Smooth muscle cell (in vitro differentiated cells): ENCODE results near the gene RABEP2. TPM values are rescaled to one million over a fixed set of nuclear protein-coding genes. Genes with fewer than 3 reads are reported as not detected.
A peak's percentile ranks its signal among the peaks of the same experiment; 100 is the strongest.

ENCODE experiments used
- DNase-seq: peaks from one replicate; lab custom pipeline; 2025; ENCODE audit not compliant: unreplicated experiment; lab: John Stamatoyannopoulos, UW
- H2AFZ ChIP-seq: fragments of 200-600 bp; sonication (generic); 2 replicates; pipeline ENCODE4 v1.6.0; 2016; ENCODE audit warnings: antibody characterized with exemption, low read depth, mild to moderate bottlenecking
- H3F3A ChIP-seq: fragments of 200-600 bp; sonication (generic); 2 replicates; pipeline ENCODE4 v1.6.0; 2017; ENCODE audit warnings: antibody characterized with exemption, low read depth
- H3K27ac ChIP-seq: fragments of 200-600 bp; sonication (generic); 2 replicates; pipeline ENCODE4 v1.5.1; 2016; ENCODE audit warnings: low read depth, mild to moderate bottlenecking
- H3K27me3 ChIP-seq: fragments of 200-600 bp; sonication (generic); 2 replicates; pipeline ENCODE4 v1.6.1; 2016; ENCODE audit warnings: low read depth, mild to moderate bottlenecking
- H3K36me3 ChIP-seq: fragments of 200-600 bp; sonication (generic); 2 replicates; pipeline ENCODE4 v1.5.1; 2016; ENCODE audit warnings: low read depth
- H3K4me1 ChIP-seq: fragments of 200-600 bp; sonication (generic); 2 replicates; pipeline ENCODE4 v1.5.1; 2016; ENCODE audit warnings: low read depth
- H3K4me2 ChIP-seq: fragments of 200-600 bp; sonication (generic); 2 replicates; pipeline ENCODE4 v1.6.0; 2016; ENCODE audit warnings: mild to moderate bottlenecking
- H3K4me3 ChIP-seq: fragments of 200-600 bp; sonication (generic); 2 replicates; pipeline ENCODE4 v1.5.1; 2016; ENCODE audit warnings: mild to moderate bottlenecking
- H3K79me2 ChIP-seq: fragments of 200-600 bp; sonication (generic); 2 replicates; pipeline ENCODE4 v1.6.0; 2016; ENCODE audit warnings: low read depth, mild to moderate bottlenecking
- H3K9ac ChIP-seq: fragments of 200-600 bp; sonication (generic); 2 replicates; pipeline ENCODE4 v1.6.0; 2016; ENCODE audit warnings: low read depth
- H3K9me3 ChIP-seq: fragments of 200-600 bp; sonication (generic); replicated peaks from 2 replicates; pipeline ENCODE4 v1.5.1; 2016; ENCODE audit warnings: low read depth
- H4K20me1 ChIP-seq: fragments of 200-600 bp; sonication (generic); 2 replicates; pipeline ENCODE4 v1.6.0; 2016; ENCODE audit warnings: low read depth
- WGBS: methylation state at CpG from one replicate; pipeline ENCODE4 v1.1.7; 2016; ENCODE audit warnings: low lambda C conversion rate; 5-methylcytosine and 5-hydroxymethylcytosine counted together
- polyA plus RNA-seq: library from polyadenylated mRNA; unstranded; fragments of >200 nt; fragmentation: Nextera tagmentation; extraction: Ambion mirVana; gene quantifications from 2 replicates; pipeline ENCODE4 v1.2.1, GENCODE V29; 2016
- total RNA-seq: library from RNA; depleted of rRNA; stranded (reverse); fragments of >200 nt; gene quantifications from 2 replicates; pipeline ENCODE4 v1.2.3, GENCODE V29; 2014
- TF ChIP-seq, protein P1 (sequence below): fragments of 200-600 bp; sonication (generic); IDR thresholded peaks from 2 replicates; pipeline ENCODE4 v1.5.1; 2017; ENCODE audit warnings: borderline replicate concordance, mild to moderate bottlenecking, antibody characterized with exemption; ENCODE audit not compliant: insufficient read depth, poor library complexity, severe bottlenecking

RABEP2 gene
- total and polyA plus RNA-seq, 2 experiments from 2014 or later = 14.7 to 16.6 TPM

DNA sequence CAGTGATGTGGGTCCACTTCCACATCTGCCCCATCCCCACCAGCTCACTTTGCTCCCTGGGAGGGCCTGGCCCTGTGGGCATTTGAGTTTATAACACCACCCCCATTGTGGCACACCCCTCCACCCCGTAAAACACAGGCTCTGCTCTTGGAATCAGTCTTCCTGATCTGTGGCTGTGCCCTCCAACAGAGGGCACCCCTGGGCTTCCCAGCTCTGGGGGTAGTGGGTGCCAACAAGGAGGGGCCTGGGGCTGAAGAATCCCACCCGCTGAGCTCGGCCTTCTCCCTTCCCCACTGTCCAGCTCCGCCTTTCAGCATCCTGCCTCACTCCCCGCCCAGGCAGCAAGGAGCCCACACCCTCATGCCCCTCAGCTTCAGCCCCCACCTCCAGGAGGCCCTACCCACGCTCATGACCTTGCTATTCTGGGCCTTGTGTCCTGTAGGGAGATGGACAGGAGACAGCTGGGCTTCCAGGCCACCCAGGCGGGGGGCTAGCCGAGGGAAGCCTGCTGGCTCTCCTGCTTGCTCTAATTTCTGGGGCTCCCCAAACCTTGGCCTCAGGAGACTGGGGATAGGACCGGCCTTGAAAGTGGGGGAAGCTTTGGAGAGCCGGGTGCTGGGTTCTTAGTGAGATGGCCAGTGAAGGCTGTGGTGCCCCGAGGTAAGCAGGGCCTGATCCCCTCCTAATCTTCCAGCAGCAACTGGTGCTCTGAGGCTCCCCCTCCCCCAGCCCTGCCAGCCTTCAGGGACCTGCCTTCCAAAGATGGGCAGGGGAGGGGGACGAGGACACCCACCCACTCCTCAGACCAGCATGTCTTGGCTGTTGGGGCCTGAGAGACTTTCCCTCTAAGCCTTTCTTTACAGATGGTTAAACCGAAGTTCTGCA, 49.7 kb downstream of the RABEP2 start:
- Histone ChIP-seq H3K9me3 (no peaks in the 10 kb centered on the region), H4K20me1 (peaks cover 7% of the 10 kb centered on the region), H2AFZ (no peak overlapping the region), H3K27me3 (no peaks in the 10 kb centered on the region), H3K9ac (no peak overlapping the region), H3K4me3 (no peak overlapping the region), H3K27ac (no peak overlapping the region), H3K4me2 (no peak overlapping the region), H3K79me2 (no peaks in the 10 kb centered on the region), H3K36me3 (no peaks in the 10 kb centered on the region), H3F3A (peaks cover 3% of the 10 kb centered on the region), H3K4me1 (peaks cover 4% of the 10 kb centered on the region)
- TF ChIP-seq, protein P1, sequence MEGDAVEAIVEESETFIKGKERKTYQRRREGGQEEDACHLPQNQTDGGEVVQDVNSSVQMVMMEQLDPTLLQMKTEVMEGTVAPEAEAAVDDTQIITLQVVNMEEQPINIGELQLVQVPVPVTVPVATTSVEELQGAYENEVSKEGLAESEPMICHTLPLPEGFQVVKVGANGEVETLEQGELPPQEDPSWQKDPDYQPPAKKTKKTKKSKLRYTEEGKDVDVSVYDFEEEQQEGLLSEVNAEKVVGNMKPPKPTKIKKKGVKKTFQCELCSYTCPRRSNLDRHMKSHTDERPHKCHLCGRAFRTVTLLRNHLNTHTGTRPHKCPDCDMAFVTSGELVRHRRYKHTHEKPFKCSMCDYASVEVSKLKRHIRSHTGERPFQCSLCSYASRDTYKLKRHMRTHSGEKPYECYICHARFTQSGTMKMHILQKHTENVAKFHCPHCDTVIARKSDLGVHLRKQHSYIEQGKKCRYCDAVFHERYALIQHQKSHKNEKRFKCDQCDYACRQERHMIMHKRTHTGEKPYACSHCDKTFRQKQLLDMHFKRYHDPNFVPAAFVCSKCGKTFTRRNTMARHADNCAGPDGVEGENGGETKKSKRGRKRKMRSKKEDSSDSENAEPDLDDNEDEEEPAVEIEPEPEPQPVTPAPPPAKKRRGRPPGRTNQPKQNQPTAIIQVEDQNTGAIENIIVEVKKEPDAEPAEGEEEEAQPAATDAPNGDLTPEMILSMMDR = no peak
- no peak for DNase-seq
- 89% methylated on average over 13 of the region's 13 CpGs for whole genome bisulfite sequencing

DNA sequence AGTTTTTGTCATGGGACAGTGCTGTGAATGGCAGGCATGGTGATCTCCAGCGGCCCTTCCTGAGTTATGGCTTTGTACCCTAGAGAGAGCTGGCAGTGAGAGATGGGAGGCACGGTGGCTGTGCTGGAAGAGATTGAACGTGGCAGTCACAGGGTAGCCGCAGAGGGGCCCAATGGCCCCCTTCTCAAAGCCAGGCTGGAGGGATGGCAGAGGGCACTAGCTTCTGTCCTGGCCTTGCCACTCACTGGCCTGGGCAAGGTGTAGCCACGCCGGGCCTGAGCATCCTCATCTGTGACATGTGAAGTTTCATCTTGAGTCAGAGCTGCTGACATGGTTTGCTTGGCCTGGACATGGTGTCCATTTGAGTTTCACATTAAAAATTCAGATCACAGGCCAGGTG, 50.6 kb downstream of the RABEP2 start:
- H3K27ac ChIP-seq = no peak overlapping the region
- H4K20me1 ChIP-seq = peaks cover 10% of the 10 kb centered on the region
- 96% methylated on average over 6 of the region's 6 CpGs for WGBS
- no peak overlapping the region for H2AFZ ChIP-seq
- H3K4me1 ChIP-seq = no peaks in the 10 kb centered on the region
- no peaks in the 10 kb centered on the region for H3K36me3 ChIP-seq
- no peaks in the 10 kb centered on the region for H3K79me2 ChIP-seq
- H3K27me3 ChIP-seq = no peaks in the 10 kb centered on the region
- no peaks in the 10 kb centered on the region for H3K9me3 ChIP-seq
- H3K4me2 ChIP-seq = no peak overlapping the region
- DNase-seq = no peak
- TF ChIP-seq, protein P1 = no peak
- H3K4me3 ChIP-seq = no peak overlapping the region
- H3K9ac ChIP-seq = no peak overlapping the region
- peaks cover 3% of the 10 kb centered on the region for H3F3A ChIP-seq

DNA sequence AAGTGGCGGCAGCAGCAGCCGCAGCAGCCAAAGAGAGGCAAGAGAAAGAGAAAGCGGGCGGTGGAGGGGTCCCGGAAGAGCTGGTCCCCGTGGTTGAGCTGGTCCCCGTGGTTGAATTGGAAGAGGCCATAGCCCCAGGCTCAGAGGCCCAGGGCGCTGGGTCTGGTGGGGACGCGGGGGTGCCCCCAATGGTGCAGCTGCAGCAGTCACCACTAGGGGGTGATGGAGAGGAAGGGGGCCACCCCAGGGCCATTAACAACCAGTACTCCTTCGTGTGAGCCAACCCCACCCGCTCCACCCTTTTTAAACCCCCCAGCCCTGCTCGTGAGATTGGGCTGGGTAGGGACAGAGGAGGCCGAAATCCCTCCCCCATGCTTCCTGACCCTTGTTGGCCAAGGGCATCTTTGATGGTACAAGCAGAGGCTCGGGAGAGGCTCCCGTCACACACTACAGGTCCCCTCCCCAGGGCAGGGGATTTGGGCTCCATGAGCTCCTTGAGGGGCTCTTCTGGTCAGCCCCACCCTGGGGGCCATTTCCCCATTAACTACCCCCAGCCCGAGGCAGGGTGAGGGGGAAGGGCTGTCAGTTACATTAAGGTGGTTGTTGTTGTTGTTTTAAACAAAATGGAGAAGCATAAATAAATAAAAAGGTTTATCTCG, 51.4 kb downstream of the RABEP2 start:
- no peak overlapping the region for H3K4me2 ChIP-seq
- H3F3A ChIP-seq = peaks cover 3% of the 10 kb centered on the region
- H3K27me3 ChIP-seq = no peaks in the 10 kb centered on the region
- no peak overlapping the region for H3K4me3 ChIP-seq
- TF ChIP-seq, protein P1 = peak; percentile 54
- no peaks in the 10 kb centered on the region for H3K36me3 ChIP-seq
- H3K4me1 ChIP-seq = no peaks in the 10 kb centered on the region
- no peaks in the 10 kb centered on the region for H3K79me2 ChIP-seq
- 96% methylated on average over 18 of the region's 18 CpGs for WGBS
- no peak overlapping the region for H2AFZ ChIP-seq
- no peak for DNase-seq
- no peaks in the 10 kb centered on the region for H3K9me3 ChIP-seq
- H3K27ac ChIP-seq = no peak overlapping the region
- peaks cover 10% of the 10 kb centered on the region for H4K20me1 ChIP-seq
- H3K9ac ChIP-seq = no peak overlapping the region
